GM19438 (cell line): ENCODE measurements around the gene ZNF263.
"Not testable (repeated sequence)": the region's sequence is repeated elsewhere in the genome, so short reads cannot be mapped to it uniquely, and the experiment has no call there.

Source experiments
- ATAC-seq: cut with Tn5 transposase; IDR thresholded peaks from one replicate; pipeline ENCODE4 v1.9.1; 2021; ENCODE audit warnings: low read depth; ENCODE audit not compliant: unreplicated experiment

Gene ZNF263

GRCh38 chr16:3266873-3267537 is 16.3 kb upstream of the ZNF263 start:
- no peak for ATAC-seq

GRCh38 chr16:3268294-3268693 is 15.0 kb upstream of the ZNF263 start:
- no peak for ATAC-seq

DNA sequence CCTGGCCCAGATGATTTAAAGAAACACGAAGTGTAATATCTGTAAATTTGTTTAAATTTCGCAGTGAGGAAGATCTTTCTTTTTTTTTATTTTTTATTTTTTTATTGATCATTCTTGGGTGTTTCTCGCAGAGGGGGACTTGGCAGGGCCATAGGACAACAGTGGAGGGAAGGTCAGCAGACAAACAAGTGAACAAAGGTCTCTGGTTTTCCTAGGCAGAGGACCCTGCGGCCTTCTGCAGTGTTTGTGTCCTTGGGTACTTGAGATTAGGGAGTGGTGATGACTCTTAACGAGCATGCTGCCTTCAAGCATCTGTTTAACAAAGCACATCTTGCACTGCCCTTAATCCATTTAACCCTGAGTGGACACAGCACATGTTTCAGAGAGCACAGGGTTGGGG is 12.6 kb upstream of the ZNF263 start:
- ATAC-seq, result not testable (repeated sequence)

- ATAC-seq, result not testable (repeated sequence)
Observed at GRCh38 chr16:3271281-3271680, 12.0 kb upstream of the ZNF263 start.

GRCh38 chr16:3274490-3274889 is 8.8 kb upstream of the ZNF263 start:
- ATAC-seq, result no peak

DNA sequence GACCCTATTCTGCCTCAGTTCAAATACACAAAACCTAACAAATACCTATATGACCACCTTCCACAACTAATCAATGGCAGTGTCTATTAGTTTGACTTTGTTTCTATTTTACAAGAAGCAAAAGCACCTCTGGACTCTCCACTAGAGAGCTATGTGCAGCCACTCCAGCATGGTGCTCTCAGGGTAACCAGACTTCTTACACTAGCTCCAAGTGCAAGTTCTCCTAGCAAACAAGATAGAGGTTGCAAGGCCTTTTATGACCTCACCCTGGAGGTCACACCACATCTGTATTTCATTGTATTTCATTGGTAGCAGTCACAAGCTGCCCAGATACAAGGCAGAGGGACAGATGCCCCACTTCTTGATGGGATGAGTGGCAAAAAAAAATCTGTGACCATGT is 8.3 kb upstream of the ZNF263 start:
- no peak for ATAC-seq

DNA sequence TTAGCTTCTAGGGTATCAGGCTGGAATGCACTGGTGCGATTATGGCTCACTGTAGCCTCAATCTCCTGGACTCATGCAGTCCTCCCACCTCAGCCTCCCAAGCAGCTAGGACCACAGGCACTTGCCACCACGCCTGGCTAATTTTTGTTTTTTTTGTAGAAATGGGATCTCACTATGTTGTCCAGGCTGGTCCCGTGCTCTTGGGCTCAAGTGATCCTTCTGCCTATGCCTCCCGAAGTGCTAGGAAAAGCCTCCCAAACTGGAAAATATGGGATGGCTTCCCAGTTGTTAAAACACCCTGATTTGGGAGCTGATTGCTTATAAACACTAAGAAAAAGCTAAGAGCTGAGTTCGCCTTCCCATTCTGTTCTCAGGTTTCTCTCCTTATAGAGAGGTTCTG is 6.6 kb upstream of the ZNF263 start:
- no peak for ATAC-seq

DNA sequence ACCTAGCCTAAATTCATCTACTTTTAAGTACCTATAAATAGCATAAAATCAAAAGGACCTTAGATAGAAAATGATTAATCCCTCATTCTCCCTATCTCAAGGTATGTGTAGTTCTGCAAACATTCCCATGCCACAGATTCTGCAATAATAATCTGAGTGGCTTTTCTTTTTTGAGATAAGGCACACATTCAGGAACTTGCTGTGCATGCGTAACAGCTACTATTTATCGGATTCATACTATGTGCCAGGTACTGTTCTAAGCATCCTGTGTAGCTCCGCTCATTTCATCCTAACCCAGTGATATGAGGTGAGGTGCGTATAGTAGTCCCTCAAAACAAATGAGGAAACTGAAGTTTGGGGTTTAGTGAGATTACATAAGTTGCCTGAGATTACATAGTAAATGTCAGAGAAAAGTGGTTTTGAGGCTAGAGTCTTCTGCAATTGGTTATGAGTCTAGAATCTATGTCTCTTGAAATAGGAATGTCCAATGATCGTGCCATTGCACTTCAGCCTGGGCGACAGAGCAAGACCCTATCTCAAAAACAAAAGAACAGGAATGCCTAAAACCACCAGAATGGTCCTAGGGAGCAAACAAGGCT is 2.0 kb upstream of the ZNF263 start:
- no peak for ATAC-seq

DNA sequence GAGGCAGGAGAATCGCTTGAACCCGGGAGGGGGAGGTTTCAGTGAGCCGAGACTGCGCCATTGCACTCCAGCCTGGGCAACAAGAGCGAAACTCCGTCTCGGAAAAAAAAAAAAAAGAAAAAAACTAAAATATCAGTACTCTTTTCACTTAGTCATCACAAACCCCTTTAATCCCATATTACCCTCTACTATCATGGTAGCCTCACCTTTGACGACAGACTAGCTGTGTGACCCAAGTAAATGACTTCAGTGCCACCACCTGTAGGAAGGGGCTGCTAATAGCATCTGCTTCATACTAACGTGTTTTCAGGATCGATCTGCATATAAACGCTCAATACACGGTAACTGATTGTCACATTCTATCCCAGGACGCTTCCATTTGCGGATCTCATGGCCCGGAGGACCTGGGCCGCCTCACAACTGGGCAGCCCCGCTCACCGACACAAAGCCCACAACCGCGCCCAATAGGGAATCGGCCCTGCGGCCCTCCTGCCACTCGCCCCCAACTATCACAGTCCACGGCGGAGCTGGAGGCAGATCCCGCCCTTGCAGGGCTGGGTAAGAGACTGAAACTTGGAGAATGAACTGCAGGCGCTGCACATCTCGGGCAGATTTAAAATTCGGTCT is 1.1 kb upstream of the ZNF263 start:
- peak; percentile 21 for ATAC-seq

DNA sequence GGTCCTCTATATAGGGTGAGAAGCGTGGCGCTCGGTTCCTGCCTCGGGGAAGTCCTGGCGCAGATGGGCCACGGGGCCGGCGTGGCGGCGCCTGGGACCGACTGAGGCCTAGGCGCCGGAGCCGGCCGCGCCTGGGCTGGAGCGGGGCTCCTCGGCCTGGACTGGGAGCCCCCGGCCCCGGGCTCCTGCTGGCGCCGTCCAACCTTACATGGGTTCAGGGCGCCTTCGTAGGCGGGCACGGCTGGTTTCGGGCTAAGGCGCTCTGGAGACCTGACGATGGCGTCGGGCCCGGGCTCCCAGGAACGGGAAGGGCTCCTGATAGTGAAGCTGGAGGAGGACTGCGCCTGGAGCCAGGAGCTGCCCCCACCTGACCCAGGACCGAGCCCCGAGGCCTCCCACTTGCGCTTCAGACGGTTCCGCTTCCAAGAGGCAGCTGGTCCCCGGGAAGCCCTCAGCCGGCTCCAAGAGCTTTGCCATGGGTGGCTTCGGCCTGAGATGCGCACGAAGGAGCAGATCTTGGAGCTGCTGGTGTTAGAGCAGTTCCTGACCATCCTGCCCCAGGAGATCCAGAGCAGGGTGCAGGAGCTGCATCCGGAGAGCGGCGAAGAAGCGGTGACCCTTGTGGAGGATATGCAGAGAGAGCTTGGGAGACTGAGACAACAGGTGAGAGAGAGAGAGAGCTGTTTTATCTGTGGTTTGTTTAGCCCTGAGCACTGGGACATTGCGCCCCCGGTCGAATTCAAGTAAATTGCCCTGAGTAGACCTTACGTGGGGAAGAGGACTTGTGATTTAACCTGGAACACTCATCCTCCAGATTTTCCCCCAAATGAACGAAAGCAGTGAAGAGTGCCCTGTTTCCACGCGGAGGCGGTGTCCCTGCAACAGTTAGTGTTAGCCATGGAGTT is 504 bp downstream of the ZNF263 start:
- no peak for ATAC-seq

GRCh38 chr16:3285131-3285530 is 1.8 kb downstream of the ZNF263 start:
- ATAC-seq, result no peak

- no peak for ATAC-seq
Observed at GRCh38 chr16:3289998-3290673, 6.8 kb downstream of the ZNF263 start.

DNA sequence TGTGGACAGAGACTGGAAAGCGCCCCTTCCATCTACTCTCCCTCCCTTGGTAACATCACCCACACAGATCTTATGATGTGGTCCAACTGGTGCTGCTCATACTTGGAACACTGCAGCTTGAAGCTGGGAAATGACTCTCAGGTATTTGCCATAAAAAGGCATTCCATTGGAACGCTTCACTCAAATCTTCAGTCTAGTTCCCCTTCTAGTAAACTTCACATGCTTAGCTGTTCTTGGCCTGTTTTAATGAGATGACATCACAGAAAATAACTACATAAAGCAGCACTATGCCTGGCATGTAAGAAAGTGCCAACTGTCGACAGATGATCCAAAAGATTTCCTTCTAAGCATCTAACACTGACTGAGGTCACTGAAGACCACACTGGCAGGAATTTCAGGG is 9.3 kb downstream of the ZNF263 start:
- no peak for ATAC-seq

DNA sequence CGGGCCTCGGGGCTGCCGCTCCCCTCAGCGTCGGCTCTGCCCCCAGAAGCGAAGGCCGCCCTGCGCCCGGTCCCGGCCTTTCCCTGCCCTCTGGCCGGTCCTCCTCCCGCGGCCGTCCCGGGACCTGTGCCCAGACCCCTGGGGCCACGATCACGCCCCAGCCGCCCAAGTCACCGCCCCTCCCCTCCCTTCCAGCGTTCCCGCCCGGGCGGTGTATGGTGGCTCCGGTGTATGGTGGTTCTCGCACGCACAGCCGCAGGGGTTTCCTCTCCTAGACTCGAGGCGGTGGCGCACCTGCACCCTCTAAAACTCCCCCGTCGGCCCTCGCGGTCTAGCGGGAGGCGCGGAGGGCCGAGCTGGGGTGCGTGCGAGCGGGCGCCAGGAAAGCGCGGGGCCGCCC is 11.9 kb downstream of the ZNF263 start:
- ATAC-seq, result no peak

GRCh38 chr16:3295783-3296182 is 12.5 kb downstream of the ZNF263 start:
- no peak for ATAC-seq

- no peak for ATAC-seq
Observed at GRCh38 chr16:3304370-3304769, 21.1 kb downstream of the ZNF263 start.

DNA sequence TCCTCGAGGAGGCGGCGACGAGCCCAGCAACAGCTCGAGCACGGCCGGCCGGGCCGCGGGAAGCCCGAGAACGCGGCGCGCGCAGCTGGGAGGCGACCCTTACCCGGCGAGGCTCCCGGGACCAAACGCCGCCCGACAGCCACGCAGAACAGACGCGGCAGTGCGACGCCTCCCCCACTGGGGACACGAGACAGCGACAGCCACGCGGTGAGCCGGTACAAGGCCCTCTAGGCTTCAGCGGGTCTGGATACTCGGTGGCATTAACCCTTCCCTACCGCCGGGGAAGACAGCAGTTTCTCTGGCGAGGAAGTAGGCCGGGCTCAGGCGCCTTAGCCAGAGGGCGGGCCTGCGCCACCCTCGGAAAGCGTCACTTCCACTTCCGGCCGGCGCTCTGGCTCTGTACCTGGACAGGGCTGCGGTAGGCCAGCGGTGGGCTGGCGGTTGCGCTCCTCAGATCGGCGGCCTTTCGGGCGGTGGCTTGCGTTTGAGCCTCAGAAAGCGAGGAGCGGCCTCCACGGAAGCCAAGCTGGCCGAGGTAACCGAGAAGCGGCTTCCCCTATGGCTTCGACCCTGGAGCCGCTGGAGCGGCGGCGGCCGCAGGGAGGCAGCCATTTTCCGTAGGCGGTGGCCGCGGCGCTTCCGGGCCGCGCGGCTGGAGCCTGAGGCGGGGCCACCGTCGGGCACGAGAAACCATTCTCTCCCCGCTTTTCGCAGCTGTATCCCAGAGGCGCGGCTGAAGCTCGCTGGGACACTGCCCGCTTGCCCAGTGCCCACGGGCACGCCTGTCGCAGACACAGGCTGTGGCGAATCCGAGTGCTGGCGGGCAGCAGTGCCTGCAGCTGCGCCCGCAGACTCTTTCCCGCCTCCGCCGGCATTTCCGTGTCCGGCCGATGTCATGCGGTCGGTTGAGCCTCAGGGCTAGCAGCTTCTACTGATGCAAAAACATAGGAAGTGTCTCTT is 22.1 kb downstream of the ZNF263 start, which contains the start of the genes TIGD7 and ZNF75A:
Gene TIGD7, minus strand, starts transcription at position 322 of the 960 bp plus-strand sequence. CDS start 4,816 bp downstream, outside the sequence.
Gene ZNF75A, plus strand, starts transcription at position 389 of the 960 bp plus-strand sequence. CDS start 2,932 bp downstream, outside the sequence.
- ATAC-seq, result peak; percentile 93

- no peak for ATAC-seq
Observed at GRCh38 chr16:3306078-3306477, 22.8 kb downstream of the ZNF263 start.

GRCh38 chr16:3311496-3311895 is 28.2 kb downstream of the ZNF263 start:
- ATAC-seq, result no peak
